Thyroid gland (tissue), 4 donors: Measurements from ENCODE around the gene C2CD3.

Experiments used
- POLR2A ChIP-seq, 2 donors: fragments of 450-650 bp; IDR thresholded peaks; one replicate each; pipeline ENCODE4 v1.6.1; 2017; ENCODE audit warnings: antibody characterized with exemption in 2 of 2, mild to moderate bottlenecking in 2 of 2, moderate library complexity in 1 of 2
- TF ChIP-seq, protein P1 (sequence below), 6 experiments: fragments of 200-600 bp in 3 of 6; fragments of 450-650 bp in 3 of 6; sonication (generic) in 3 of 6; IDR thresholded peaks; one replicate each; pipeline ENCODE4 v1.5.1; 2016 to 2019; ENCODE audit warnings: antibody characterized with exemption in 6 of 6, mild to moderate bottlenecking in 2 of 6, inconsistent platforms in 1 of 6, moderate library complexity in 1 of 6

DNA sequence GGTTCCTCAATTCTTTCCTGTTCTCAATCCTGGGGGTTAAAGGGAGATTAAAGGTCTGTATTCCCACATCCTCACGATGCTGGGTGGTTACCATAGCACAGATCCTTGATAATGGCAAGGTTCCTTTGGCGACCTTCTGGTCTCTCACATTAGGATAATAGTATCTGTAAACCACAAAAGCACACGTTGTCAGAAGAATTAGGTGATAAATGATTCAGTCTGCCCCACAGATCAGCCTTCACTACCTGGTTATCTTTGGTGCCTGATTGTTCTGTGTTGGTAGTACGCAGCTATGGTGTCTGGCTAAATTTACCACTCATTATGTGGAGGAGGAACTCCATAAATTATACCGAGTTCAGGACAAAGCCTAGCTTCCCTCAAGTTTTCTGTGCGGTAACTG lies 78.4 kb downstream of the C2CD3 start:
- TF ChIP-seq, protein P1, sequence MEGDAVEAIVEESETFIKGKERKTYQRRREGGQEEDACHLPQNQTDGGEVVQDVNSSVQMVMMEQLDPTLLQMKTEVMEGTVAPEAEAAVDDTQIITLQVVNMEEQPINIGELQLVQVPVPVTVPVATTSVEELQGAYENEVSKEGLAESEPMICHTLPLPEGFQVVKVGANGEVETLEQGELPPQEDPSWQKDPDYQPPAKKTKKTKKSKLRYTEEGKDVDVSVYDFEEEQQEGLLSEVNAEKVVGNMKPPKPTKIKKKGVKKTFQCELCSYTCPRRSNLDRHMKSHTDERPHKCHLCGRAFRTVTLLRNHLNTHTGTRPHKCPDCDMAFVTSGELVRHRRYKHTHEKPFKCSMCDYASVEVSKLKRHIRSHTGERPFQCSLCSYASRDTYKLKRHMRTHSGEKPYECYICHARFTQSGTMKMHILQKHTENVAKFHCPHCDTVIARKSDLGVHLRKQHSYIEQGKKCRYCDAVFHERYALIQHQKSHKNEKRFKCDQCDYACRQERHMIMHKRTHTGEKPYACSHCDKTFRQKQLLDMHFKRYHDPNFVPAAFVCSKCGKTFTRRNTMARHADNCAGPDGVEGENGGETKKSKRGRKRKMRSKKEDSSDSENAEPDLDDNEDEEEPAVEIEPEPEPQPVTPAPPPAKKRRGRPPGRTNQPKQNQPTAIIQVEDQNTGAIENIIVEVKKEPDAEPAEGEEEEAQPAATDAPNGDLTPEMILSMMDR (IDR thresholded peaks at IDR 0.05): no peak
- TF ChIP-seq POLR2A (IDR thresholded peaks at IDR 0.05): no peak
